IMR-90 (cell line): ENCODE data around the gene ASNSD1. TPM values are rescaled to one million over a fixed set of nuclear protein-coding genes. Genes with fewer than 3 reads are reported as not detected.

Source experiments
- ATAC-seq: fragments of 200-7000 bp; cut with Tn5 transposase; 2 replicates; pipeline ENCODE4 v1.9.1; 2020; ENCODE audit warnings: low read depth, mild to moderate bottlenecking, moderate library complexity
- BruUV-seq: library from RNA; stranded (reverse); fragments of 400-500 nt; replicated peaks from 2 replicates; lab custom pipeline; 2021; lab: Mats Ljungman, UMichigan
- CTCF ChIA-PET: fragments of 300-600 bp; formaldehyde crosslinking; extraction: SDS; loops from one replicate; lab custom pipeline; 2021; ENCODE audit warnings: antibody characterized with exemption; lab: Yijun Ruan, JAX
- POLR2A ChIA-PET: fragments of 300-600 bp; sonication (Branson Sonifier 250); formaldehyde crosslinking; loops from one replicate; lab custom pipeline; 2022; ENCODE audit warnings: antibody characterized with exemption; ENCODE audit not compliant: unreplicated experiment; lab: Charles Lee
- DNase-seq: peaks from one replicate; pipeline ENCODE4 v3.0.0; 2013
- H2AFZ ChIP-seq: replicated peaks from 2 replicates; pipeline ENCODE3; 2013; ENCODE audit warnings: low read length, mild to moderate bottlenecking; ENCODE audit not compliant: poor library complexity
- H2AK5ac ChIP-seq: 2 replicates; pipeline ENCODE4 v1.6.1; 2013; ENCODE audit warnings: low read depth, low read length, inconsistent platforms
- H2AK9ac ChIP-seq: replicated peaks from 2 replicates; pipeline ENCODE3; 2013; ENCODE audit warnings: mild to moderate bottlenecking, low read depth, low read length, moderate library complexity; ENCODE audit not compliant: poor library complexity
- H2BK120ac ChIP-seq: 2 replicates; pipeline ENCODE4 v1.6.1; 2013; ENCODE audit warnings: low read depth, low read length, inconsistent platforms
- H2BK15ac ChIP-seq: 3 replicates; pipeline ENCODE4 v1.6.1; 2013; ENCODE audit warnings: low read depth, low read length, inconsistent platforms
- H2BK20ac ChIP-seq: 2 replicates; pipeline ENCODE4 v1.6.1; 2013; ENCODE audit warnings: low read depth, mild to moderate bottlenecking, inconsistent platforms, low read length, moderate library complexity
- H2BK5ac ChIP-seq: 2 replicates; pipeline ENCODE4 v1.6.1; 2013; ENCODE audit warnings: mild to moderate bottlenecking, low read depth, low read length, inconsistent platforms; ENCODE audit not compliant: poor library complexity, severe bottlenecking
- H3K14ac ChIP-seq: replicated peaks from 2 replicates; pipeline ENCODE4 v1.6.1; 2013; ENCODE audit warnings: low read depth, low read length, inconsistent platforms
- H3K18ac ChIP-seq: 2 replicates; pipeline ENCODE4 v1.6.1; 2013; ENCODE audit warnings: low read depth, low read length, control low read depth
- H3K23ac ChIP-seq: 2 replicates; pipeline ENCODE4 v1.6.1; 2013; ENCODE audit warnings: low read depth, low read length, inconsistent platforms
- H3K27ac ChIP-seq: 2 replicates; pipeline ENCODE4 v1.5.1; 2013; ENCODE audit warnings: mild to moderate bottlenecking, control low read depth, low read length; ENCODE audit not compliant: insufficient read depth
- H3K27me3 ChIP-seq: 2 replicates; pipeline ENCODE4 v1.6.1; 2013; ENCODE audit warnings: low read length; ENCODE audit not compliant: control insufficient read depth, insufficient read depth
- H3K36me3 ChIP-seq: 2 replicates; pipeline ENCODE4 v1.6.1; 2013; ENCODE audit warnings: low read length, mixed read lengths; ENCODE audit not compliant: control insufficient read depth, insufficient read depth
- H3K4ac ChIP-seq: 2 replicates; pipeline ENCODE4 v1.6.1; 2013; ENCODE audit warnings: low read depth, low read length, inconsistent platforms
- H3K4me1 ChIP-seq: 2 replicates; pipeline ENCODE4 v1.6.1; 2013; ENCODE audit warnings: low read length, mixed read lengths; ENCODE audit not compliant: control insufficient read depth, insufficient read depth
- H3K4me2 ChIP-seq: 2 replicates; pipeline ENCODE4 v1.6.1; 2013; ENCODE audit warnings: low read depth, mild to moderate bottlenecking, control low read depth, low read length, moderate library complexity
- H3K4me3 ChIP-seq: 2 replicates; pipeline ENCODE4 v1.5.1; 2013; ENCODE audit warnings: low read depth, mild to moderate bottlenecking, control low read depth, low read length, moderate library complexity; ENCODE audit not compliant: insufficient read depth
- H3K56ac ChIP-seq: 2 replicates; pipeline ENCODE4 v1.6.1; 2013; ENCODE audit warnings: low read length, inconsistent platforms; ENCODE audit not compliant: insufficient read depth; ENCODE audit errors: extremely low read depth
- H3K79me1 ChIP-seq, 2 experiments: 2 replicates each; pipeline ENCODE4 v1.6.1; 2013; ENCODE audit warnings: low read length in 2 of 2, inconsistent platforms in 1 of 2, low read depth in 1 of 2
- H3K9ac ChIP-seq: 2 replicates; pipeline ENCODE4 v1.6.1; 2013; ENCODE audit warnings: low read depth, low read length, control low read depth
- H3K9me1 ChIP-seq: 2 replicates; pipeline ENCODE4 v1.6.1; 2013; ENCODE audit warnings: low read length, inconsistent platforms; ENCODE audit not compliant: insufficient read depth
- H3K9me3 ChIP-seq: 2 replicates; pipeline ENCODE4 v1.6.1; 2013; ENCODE audit warnings: low read length; ENCODE audit not compliant: control insufficient read depth, insufficient read depth
- H4K20me1 ChIP-seq: 2 replicates; pipeline ENCODE4 v1.6.1; 2013; ENCODE audit warnings: low read length, inconsistent platforms; ENCODE audit not compliant: insufficient read depth
- H4K5ac ChIP-seq: 2 replicates; pipeline ENCODE4 v1.6.1; 2013; ENCODE audit warnings: mild to moderate bottlenecking, low read depth, low read length, control low read depth
- H4K8ac ChIP-seq, 2 experiments: 2 replicates each; pipeline ENCODE4 v1.6.1; 2013; ENCODE audit warnings: low read depth in 2 of 2, low read length in 2 of 2, control low read depth in 1 of 2, inconsistent platforms in 1 of 2
- H4K91ac ChIP-seq: 2 replicates; pipeline ENCODE4 v1.6.1; 2013; ENCODE audit warnings: low read depth, low read length, inconsistent platforms; ENCODE audit not compliant: insufficient read depth
- BHLHE40 ChIP-seq: fragments of 150-350 bp; IDR thresholded peaks from 2 replicates; pipeline ENCODE4 v1.6.1; 2016; ENCODE audit warnings: mild to moderate bottlenecking, low read depth, low read length
- CEBPB ChIP-seq: IDR thresholded peaks from 2 replicates; pipeline ENCODE4 v1.6.1; 2012; ENCODE audit warnings: low read depth, low read length, improper control_type of control experiment
- CHD1 ChIP-seq: IDR thresholded peaks from 2 replicates; pipeline ENCODE4 v1.6.1; 2012; ENCODE audit warnings: low read depth, low read length, improper control_type of control experiment
- FOS ChIP-seq: fragments of 150-350 bp; IDR thresholded peaks from 2 replicates; pipeline ENCODE4 v1.6.1; 2016; ENCODE audit warnings: low read depth, low read length
- MAFK ChIP-seq: IDR thresholded peaks from 2 replicates; pipeline ENCODE4 v1.6.1; 2012; ENCODE audit warnings: low read depth, low read length, improper control_type of control experiment
- MAZ ChIP-seq: IDR thresholded peaks from 2 replicates; pipeline ENCODE4 v1.6.1; 2012; ENCODE audit warnings: low read depth, mild to moderate bottlenecking, low read length, improper control_type of control experiment, moderate library complexity, borderline replicate concordance
- MXI1 ChIP-seq: IDR thresholded peaks from 2 replicates; pipeline ENCODE4 v1.6.1; 2012; ENCODE audit warnings: low read depth, mild to moderate bottlenecking, low read length, moderate library complexity, borderline replicate concordance
- NFE2L2 ChIP-seq: fragments of 150-350 bp; IDR thresholded peaks from 2 replicates; pipeline ENCODE4 v1.6.1; 2016; ENCODE audit warnings: low read depth, mild to moderate bottlenecking, low read length
- POLR2A ChIP-seq: IDR thresholded peaks from 2 replicates; pipeline ENCODE4 v1.6.1; 2012; ENCODE audit warnings: mild to moderate bottlenecking, low read depth, low read length
- RAD21 ChIP-seq: IDR thresholded peaks from 2 replicates; pipeline ENCODE4 v1.6.1; 2012; ENCODE audit warnings: low read length, improper control_type of control experiment
- RCOR1 ChIP-seq: IDR thresholded peaks from 2 replicates; pipeline ENCODE4 v1.6.1; 2012; ENCODE audit warnings: mild to moderate bottlenecking, low read length, improper control_type of control experiment; ENCODE audit not compliant: insufficient replicate concordance
- SMC3 ChIP-seq: fragments of 150-350 bp; IDR thresholded peaks from 2 replicates; pipeline ENCODE4 v1.6.1; 2016; ENCODE audit warnings: low read depth, mild to moderate bottlenecking, antibody characterized with exemption, low read length, moderate library complexity
- WGBS, 2 experiments: methylation state at CpG; one replicate each; pipeline versions ENCODE4 v1.1.5 to v1.1.7; 2013; ENCODE audit warnings: missing lambda C conversion rate in 2 of 2; ENCODE audit not compliant: insufficient read length in 1 of 2; ENCODE audit errors: extremely low coverage in 2 of 2; 5-methylcytosine and 5-hydroxymethylcytosine counted together
- dilution Hi-C: fragments of 300-500 bp; cut with HindIII; formaldehyde crosslinking; loops from one replicate; pipeline ENCODE4 v1.14.3; 2018; ENCODE audit warnings: low sequenced_read_pairs; ENCODE audit not compliant: unreplicated experiment
- in situ Hi-C: fragments of 300-500 bp; cut with MboI; formaldehyde crosslinking; loops from 3 replicates; pipeline ENCODE4 v1.14.3; 2019; ENCODE audit warnings: low sequenced_read_pairs, inconsistent platforms, mixed read lengths
- intact Hi-C: fragments of 100-400 bp; cut with micrococcal nuclease; formaldehyde crosslinking; loops from 2 replicates; pipeline ENCODE4 v1.10.0; 2022
- polyA plus RNA-seq, 3 experiments: library from polyadenylated mRNA; depleted of rRNA; stranded (reverse); fragments of >200 nt; gene quantifications; 2 replicates each; pipeline ENCODE4 v1.2.3, GENCODE V29; 2012; ENCODE audit warnings: low replicate concordance in 1 of 3
- total RNA-seq: library from RNA; depleted of rRNA; stranded (reverse); fragments of >200 nt; gene quantifications from 2 replicates; pipeline ENCODE4 v1.2.3, GENCODE V29; 2012
- TF ChIP-seq, protein P1 (sequence below): fragments of 150-350 bp; IDR thresholded peaks from 2 replicates; pipeline ENCODE4 v1.6.1; 2016; ENCODE audit warnings: low read depth, mild to moderate bottlenecking, low read length, moderate library complexity, borderline replicate concordance
- TF ChIP-seq, protein P2 (sequence below): conservative IDR thresholded peaks from 2 replicates; pipeline ENCODE4 v1.5.1; 2012; ENCODE audit warnings: mild to moderate bottlenecking, low read depth, low read length, improper control_type of control experiment
- TF ChIP-seq, protein P3 (sequence below): fragments of 150-350 bp; IDR thresholded peaks from 2 replicates; pipeline ENCODE4 v1.6.1; 2017; ENCODE audit warnings: mild to moderate bottlenecking, antibody characterized with exemption, low read length, low read depth

Gene ASNSD1
- total and polyA plus RNA-seq, 2 of the 4 experiments (the other 2 are of a cell fraction), result 29.1 to 35.7 TPM

DNA sequence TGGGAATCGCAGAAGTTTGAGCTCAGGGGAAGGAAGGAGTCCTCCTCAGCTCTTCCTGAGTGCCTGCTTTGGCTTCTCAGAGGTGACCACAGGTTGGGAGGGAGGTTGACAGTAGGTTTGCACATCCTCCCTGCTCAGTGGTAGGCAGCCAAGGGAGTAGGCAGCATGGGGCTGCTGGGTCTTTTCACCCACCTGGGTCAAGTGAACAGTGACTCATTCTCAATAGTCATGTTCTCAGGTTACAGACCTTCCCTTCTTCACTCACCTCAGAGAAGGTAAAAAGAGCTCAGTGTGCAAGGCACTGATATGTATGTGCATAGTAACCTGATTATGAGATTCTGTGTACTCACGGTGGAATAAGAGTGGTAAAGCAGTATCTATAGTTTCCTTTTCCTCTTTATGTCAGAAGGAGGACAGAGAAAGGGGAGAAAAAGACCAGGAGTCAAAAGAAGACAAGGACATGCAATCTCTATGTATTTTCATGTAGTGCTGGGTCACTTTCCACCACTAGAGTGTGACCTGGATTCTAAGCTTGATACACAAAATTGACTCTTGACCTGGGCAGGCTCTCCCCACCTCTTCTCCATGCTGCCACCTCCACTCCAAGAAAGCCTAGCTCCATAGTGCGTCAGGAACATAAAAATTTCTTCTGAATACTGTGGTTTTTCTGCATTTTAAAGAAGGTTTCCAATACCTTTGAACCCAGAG lies 36.5 kb upstream of the ASNSD1 start:
- Histone ChIP-seq H3K4me1 (peaks cover 2% of the 10 kb centered on the region; the same call in 1 of the 2 replicates), H3K4me2 (no peak overlapping the region), H3K9ac (no peak overlapping the region), H2AFZ (no peak overlapping the region), H2AK9ac (no peak overlapping the region), H3K4me3 (no peak overlapping the region), H3K18ac (no peak overlapping the region), H3K27me3 (no peaks in the 10 kb centered on the region), H3K9me3 (no peaks in the 10 kb centered on the region), H3K56ac (no peak overlapping the region), H3K23ac (no peak overlapping the region), H2BK5ac (no peak overlapping the region), H2BK15ac (no peak overlapping the region), H2BK20ac (no peak overlapping the region), H3K14ac (no peak overlapping the region), H3K9me1 (peaks cover 3% of the 10 kb centered on the region; the same call in 1 of the 2 replicates), H4K8ac (no peak overlapping the region), H4K5ac (no peak overlapping the region), H4K20me1 (no peaks in the 10 kb centered on the region), H2AK5ac (no peak overlapping the region), H3K79me1 (no peaks in the 10 kb centered on the region), H3K36me3 (no peaks in the 10 kb centered on the region), H4K91ac (no peak overlapping the region), H3K4ac (no peak overlapping the region), H3K27ac (no peak overlapping the region), H2BK120ac (no peak overlapping the region)
- POLR2A ChIA-PET, result no interaction called here
- 83% methylated on average over 1 of the region's 3 CpGs; no CpG with 5 or more reads in 1 of the 2 experiments for WGBS, 2 experiments
- dilution Hi-C loops, result no loop called here
- DNase-seq (no peak), ATAC-seq (no peak)
- intact Hi-C loops, result loop anchor here (5.0 kb wide), 1 partner anchor 148 kb away; no protein-coding TSS in a partner anchor
- in situ Hi-C loops, result no loop called here
- CTCF ChIA-PET, result interaction anchor here (0.8 kb wide), 1 partner anchor 930 kb away, joined by 3 read pairs; no protein-coding TSS in a partner anchor
- BruUV-seq, result no TSS peak
- TF ChIP-seq NFE2L2 (no peak), CHD1 (no peak), MAZ (no peak), BHLHE40 (no peak), SMC3 (no peak), MAFK (no peak), FOS (no peak), MXI1 (no peak), RCOR1 (no peak), POLR2A (no peak), RAD21 (no peak), CEBPB (no peak)
- TF ChIP-seq, protein P1, sequence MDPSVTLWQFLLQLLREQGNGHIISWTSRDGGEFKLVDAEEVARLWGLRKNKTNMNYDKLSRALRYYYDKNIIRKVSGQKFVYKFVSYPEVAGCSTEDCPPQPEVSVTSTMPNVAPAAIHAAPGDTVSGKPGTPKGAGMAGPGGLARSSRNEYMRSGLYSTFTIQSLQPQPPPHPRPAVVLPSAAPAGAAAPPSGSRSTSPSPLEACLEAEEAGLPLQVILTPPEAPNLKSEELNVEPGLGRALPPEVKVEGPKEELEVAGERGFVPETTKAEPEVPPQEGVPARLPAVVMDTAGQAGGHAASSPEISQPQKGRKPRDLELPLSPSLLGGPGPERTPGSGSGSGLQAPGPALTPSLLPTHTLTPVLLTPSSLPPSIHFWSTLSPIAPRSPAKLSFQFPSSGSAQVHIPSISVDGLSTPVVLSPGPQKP, result no peak
- TF ChIP-seq, protein P2, sequence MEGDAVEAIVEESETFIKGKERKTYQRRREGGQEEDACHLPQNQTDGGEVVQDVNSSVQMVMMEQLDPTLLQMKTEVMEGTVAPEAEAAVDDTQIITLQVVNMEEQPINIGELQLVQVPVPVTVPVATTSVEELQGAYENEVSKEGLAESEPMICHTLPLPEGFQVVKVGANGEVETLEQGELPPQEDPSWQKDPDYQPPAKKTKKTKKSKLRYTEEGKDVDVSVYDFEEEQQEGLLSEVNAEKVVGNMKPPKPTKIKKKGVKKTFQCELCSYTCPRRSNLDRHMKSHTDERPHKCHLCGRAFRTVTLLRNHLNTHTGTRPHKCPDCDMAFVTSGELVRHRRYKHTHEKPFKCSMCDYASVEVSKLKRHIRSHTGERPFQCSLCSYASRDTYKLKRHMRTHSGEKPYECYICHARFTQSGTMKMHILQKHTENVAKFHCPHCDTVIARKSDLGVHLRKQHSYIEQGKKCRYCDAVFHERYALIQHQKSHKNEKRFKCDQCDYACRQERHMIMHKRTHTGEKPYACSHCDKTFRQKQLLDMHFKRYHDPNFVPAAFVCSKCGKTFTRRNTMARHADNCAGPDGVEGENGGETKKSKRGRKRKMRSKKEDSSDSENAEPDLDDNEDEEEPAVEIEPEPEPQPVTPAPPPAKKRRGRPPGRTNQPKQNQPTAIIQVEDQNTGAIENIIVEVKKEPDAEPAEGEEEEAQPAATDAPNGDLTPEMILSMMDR, result no peak
- TF ChIP-seq, protein P3, sequence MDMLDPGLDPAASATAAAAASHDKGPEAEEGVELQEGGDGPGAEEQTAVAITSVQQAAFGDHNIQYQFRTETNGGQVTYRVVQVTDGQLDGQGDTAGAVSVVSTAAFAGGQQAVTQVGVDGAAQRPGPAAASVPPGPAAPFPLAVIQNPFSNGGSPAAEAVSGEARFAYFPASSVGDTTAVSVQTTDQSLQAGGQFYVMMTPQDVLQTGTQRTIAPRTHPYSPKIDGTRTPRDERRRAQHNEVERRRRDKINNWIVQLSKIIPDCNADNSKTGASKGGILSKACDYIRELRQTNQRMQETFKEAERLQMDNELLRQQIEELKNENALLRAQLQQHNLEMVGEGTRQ, result no peak
